Measurements from ENCODE around the gene TMEM201. TPM values are rescaled to one million over a fixed set of nuclear protein-coding genes. Genes with fewer than 3 reads are reported as not detected.

Gene TMEM201
- total and polyA plus RNA-seq, 2 of the 8 experiments (the other 6 are each of a cell fraction or from before 2014, with no cell fraction given), result 8.2 to 27.1 TPM

DNA sequence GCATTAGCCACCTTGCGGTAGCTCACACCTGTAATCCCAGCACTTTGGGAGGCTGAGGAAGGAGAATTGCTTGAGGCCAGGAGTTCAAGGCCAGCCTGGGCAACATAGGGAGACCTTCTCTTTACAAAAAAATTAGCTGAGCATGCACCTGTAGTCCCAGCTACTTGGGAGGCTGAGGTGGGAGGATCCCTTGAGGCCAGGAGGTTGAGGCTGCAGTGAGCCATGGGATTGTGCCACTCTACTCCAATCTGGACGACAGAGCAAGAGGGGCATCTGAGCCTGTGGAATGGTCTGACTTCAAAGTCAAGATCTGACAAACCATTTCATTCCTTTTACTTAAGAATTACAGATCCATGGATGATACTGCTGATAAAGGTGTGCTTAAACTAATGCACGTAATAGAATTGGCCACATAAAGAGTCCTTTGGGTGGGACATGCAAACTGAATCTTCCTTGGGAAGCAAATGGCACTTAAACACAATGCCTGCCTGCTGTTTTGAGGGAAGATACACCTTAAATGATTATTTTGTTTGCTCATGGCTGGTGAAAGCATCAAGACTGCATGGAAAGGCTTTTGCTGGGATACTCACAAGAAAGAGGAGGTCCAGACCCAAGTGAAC lies 2.5 kb upstream of the TMEM201 start:
- Histone ChIP-seq H4K91ac (replicated peaks; ENCODE audit: insufficient read length, low read length) (no peak overlapping the region), H2AK5ac (ENCODE audit: low read depth, low read length) (no peak overlapping the region), H4K8ac (ENCODE audit: extremely low read depth, insufficient read depth, low read length) (no peak overlapping the region), H3K9ac (replicated peaks in 1 of 4; ENCODE audit: extremely low read depth in 1 of 4, low read depth in 3 of 4, low read length in 3 of 4) (no peak overlapping the region), H3K79me2 (ENCODE audit: control insufficient read depth in 1 of 2, insufficient read depth in 2 of 2, low read length in 2 of 2) (peaks cover 6 to 20% of the 10 kb centered on the region in 2 experiments; a peak in 2 of 4 replicates), H3K27ac (ENCODE audit: low read depth, low read length) (no peak overlapping the region), H3K27me3 (replicated peaks in 1 of 4; ENCODE audit: control insufficient read depth in 3 of 4, extremely low read depth in 1 of 4, insufficient read depth in 3 of 4, low read length in 3 of 4) (no peaks in the 10 kb centered on the region), H4K20me1 (replicated peaks in 1 of 2; ENCODE audit: control insufficient read depth in 1 of 2, insufficient read depth in 2 of 2, low read length in 2 of 2) (peaks cover 9 to 12% of the 10 kb centered on the region in 2 experiments), H3K4me1 (replicated peaks in 1 of 4; ENCODE audit: control insufficient read depth in 3 of 4, insufficient read depth in 4 of 4, low read length in 3 of 4) (peaks cover 0 to 14% (median 8%) of the 10 kb centered on the region in 4 experiments; a peak in 5 of 7 replicates), H2BK120ac (replicated peaks; ENCODE audit: low read depth, low read length) (no peak overlapping the region), H3K23me2 (ENCODE audit: low read depth, low read length) (peaks cover 7% of the 10 kb centered on the region; the same call in 1 of the 2 replicates), H2BK20ac (ENCODE audit: low read length) (no peak overlapping the region), H3K79me1 (ENCODE audit: low read depth, low read length) (peaks cover 7% of the 10 kb centered on the region; the same call in 1 of the 2 replicates), H3K36me3 (ENCODE audit: control insufficient read depth in 2 of 4, insufficient read depth in 4 of 4, low read length in 3 of 4) (peaks cover 0 to 14% (median 3%) of the 10 kb centered on the region in 4 experiments; a peak in 3 of 8 replicates), H2AFZ (ENCODE audit: low read length) (no peak overlapping the region), H4K5ac (ENCODE audit: insufficient read length, low read depth, low read length) (no peak overlapping the region), H3K18ac (ENCODE audit: extremely low read depth, low read length) (no peak overlapping the region), H3K4ac (replicated peaks; ENCODE audit: insufficient read length, low read depth, low read length) (no peak overlapping the region), H3K14ac (ENCODE audit: insufficient read length) (no peak overlapping the region), H3K56ac (replicated peaks; ENCODE audit: insufficient read length, low read depth, low read length) (no peak overlapping the region), H2BK12ac (ENCODE audit: low read depth, low read length) (no peak overlapping the region), H2BK5ac (ENCODE audit: low read depth, low read length) (no peak overlapping the region), H3K4me3 (ENCODE audit: extremely low read depth in 1 of 4, insufficient read depth in 2 of 4, low read depth in 3 of 4, low read length in 4 of 4) (no peak overlapping the region), H3K23ac (ENCODE audit: insufficient read length) (no peak overlapping the region), H3K9me3 (ENCODE audit: insufficient read depth in 2 of 2, low read depth in 1 of 2, low read length in 1 of 2) (no peaks in the 10 kb centered on the region), H3K4me2 (ENCODE audit: insufficient read depth in 1 of 2, low read depth in 2 of 2, low read length in 2 of 2) (no peak overlapping the region), H2BK15ac (ENCODE audit: low read length) (no peak overlapping the region)
- 83% methylated on average over 3 of the region's 3 CpGs; no CpG with 5 or more reads in 1 of the 2 experiments for WGBS, 2 experiments (ENCODE audit: extremely low coverage in 1 of 2, insufficient coverage in 1 of 2, insufficient read length in 1 of 2, insufficient replicate concordance in 2 of 2, low coverage in 1 of 2, low lambda C conversion rate in 2 of 2, missing lambda C conversion rate in 1 of 2)
- ChIA-PET POLR2A (ENCODE audit: partially characterized antibody) (interaction anchor here (0.8 to 1.2 kb wide), 2 partner anchors 131 to 314 kb away, joined by 3 read pairs; no protein-coding TSS in a partner anchor), CTCF (ENCODE audit: partially characterized antibody) (interaction anchor here (0.8 kb wide), 1 partner anchor 9 kb away, joined by 5 read pairs; no protein-coding TSS in a partner anchor)
- DNase-seq (ENCODE audit: low read depth in 1 of 2, low spot score in 2 of 2) (no peak), FAIRE-seq (no peak)
- TF ChIP-seq, protein P1, sequence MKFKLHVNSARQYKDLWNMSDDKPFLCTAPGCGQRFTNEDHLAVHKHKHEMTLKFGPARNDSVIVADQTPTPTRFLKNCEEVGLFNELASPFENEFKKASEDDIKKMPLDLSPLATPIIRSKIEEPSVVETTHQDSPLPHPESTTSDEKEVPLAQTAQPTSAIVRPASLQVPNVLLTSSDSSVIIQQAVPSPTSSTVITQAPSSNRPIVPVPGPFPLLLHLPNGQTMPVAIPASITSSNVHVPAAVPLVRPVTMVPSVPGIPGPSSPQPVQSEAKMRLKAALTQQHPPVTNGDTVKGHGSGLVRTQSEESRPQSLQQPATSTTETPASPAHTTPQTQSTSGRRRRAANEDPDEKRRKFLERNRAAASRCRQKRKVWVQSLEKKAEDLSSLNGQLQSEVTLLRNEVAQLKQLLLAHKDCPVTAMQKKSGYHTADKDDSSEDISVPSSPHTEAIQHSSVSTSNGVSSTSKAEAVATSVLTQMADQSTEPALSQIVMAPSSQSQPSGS (IDR thresholded peaks at IDR 0.05; ENCODE audit: low read length), result no peak
- TF ChIP-seq RFX5 (IDR thresholded peaks at IDR 0.05; ENCODE audit: borderline replicate concordance, low read depth, low read length) (no peak), ZNF274 (IDR thresholded peaks at IDR 0.05; ENCODE audit: borderline replicate concordance, extremely low read depth, low read length) (no peak), CEBPB (IDR thresholded peaks at IDR 0.05; ENCODE audit: low read depth, low read length) (no peak), HDAC2 (IDR thresholded peaks at IDR 0.05; ENCODE audit: borderline replicate concordance in 1 of 2, low read depth in 2 of 2, low read length in 2 of 2) (no peak), HDAC6 (IDR thresholded peaks at IDR 0.05; ENCODE audit: low read depth, low read length) (no peak), RBBP5 (IDR thresholded peaks at IDR 0.05; ENCODE audit: borderline replicate concordance, low read depth, low read length) (no peak), CBX5 (IDR thresholded peaks at IDR 0.05; ENCODE audit: low read depth, low read length) (no peak)
- TF ChIP-seq, protein P2, sequence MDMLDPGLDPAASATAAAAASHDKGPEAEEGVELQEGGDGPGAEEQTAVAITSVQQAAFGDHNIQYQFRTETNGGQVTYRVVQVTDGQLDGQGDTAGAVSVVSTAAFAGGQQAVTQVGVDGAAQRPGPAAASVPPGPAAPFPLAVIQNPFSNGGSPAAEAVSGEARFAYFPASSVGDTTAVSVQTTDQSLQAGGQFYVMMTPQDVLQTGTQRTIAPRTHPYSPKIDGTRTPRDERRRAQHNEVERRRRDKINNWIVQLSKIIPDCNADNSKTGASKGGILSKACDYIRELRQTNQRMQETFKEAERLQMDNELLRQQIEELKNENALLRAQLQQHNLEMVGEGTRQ (IDR thresholded peaks at IDR 0.05; ENCODE audit: low read length), result no peak
